CD4-positive, alpha-beta memory T cell (primary cell): ENCODE data around the gene OR6K6. TPM values are rescaled to one million over a fixed set of nuclear protein-coding genes. Genes with fewer than 3 reads are reported as not detected.

Experiments
- CTCF ChIA-PET: fragments of 350-600 bp; sonication (Branson Sonifier 250); formaldehyde crosslinking; loops from one replicate; lab custom pipeline; 2021; ENCODE audit warnings: inconsistent platforms; ENCODE audit not compliant: partially characterized antibody; lab: Charles Lee
- POLR2A ChIA-PET: fragments of 350-600 bp; sonication (Branson Sonifier 250); formaldehyde crosslinking; loops from one replicate; lab custom pipeline; 2021; ENCODE audit not compliant: partially characterized antibody; lab: Charles Lee
- DNase-seq, 5 donors: peaks; one replicate each; pipeline versions ENCODE4 v3.0.0 to v3.0.0-alpha.2; 2020 to 2022; ENCODE audit warnings: mixed read lengths in 1 of 5
- H3K27ac ChIP-seq: one replicate; pipeline ENCODE4 v1.7.0; 2013; ENCODE audit warnings: low read depth, low read length
- H3K27me3 ChIP-seq: 2 replicates; pipeline ENCODE4 v1.7.0; 2013; ENCODE audit warnings: mild to moderate bottlenecking, low read length, moderate library complexity; ENCODE audit not compliant: insufficient read depth
- H3K36me3 ChIP-seq: 2 replicates; pipeline ENCODE4 v1.7.0; 2013; ENCODE audit warnings: mild to moderate bottlenecking, low read length, moderate library complexity; ENCODE audit not compliant: insufficient read depth
- H3K4me1 ChIP-seq: 2 replicates; pipeline ENCODE4 v1.7.0; 2013; ENCODE audit warnings: mild to moderate bottlenecking, low read length, moderate library complexity; ENCODE audit not compliant: insufficient read depth
- H3K4me3 ChIP-seq, 2 donors: one replicate each; pipeline ENCODE4 v1.7.0; 2013; ENCODE audit warnings: low read length in 2 of 2, mild to moderate bottlenecking in 1 of 2
- H3K9me3 ChIP-seq, 2 donors: one replicate each; pipeline ENCODE4 v1.7.0; 2013; ENCODE audit warnings: low read length in 2 of 2, control low read depth in 1 of 2; ENCODE audit not compliant: control insufficient read depth in 1 of 2
- H3K27ac Mint-ChIP-seq, 7 donors: one replicate each; pipeline ENCODE4 v1.8.0; 2020 to 2021; ENCODE audit warnings: mixed read lengths in 7 of 7, mild to moderate bottlenecking in 6 of 7, inconsistent platforms in 3 of 7, moderate library complexity in 3 of 7
- H3K27me3 Mint-ChIP-seq, 2 donors: one replicate each; pipeline ENCODE4 v1.8.0; 2020 to 2021; ENCODE audit warnings: mixed read lengths in 2 of 2
- H3K36me3 Mint-ChIP-seq, 2 donors: one replicate each; pipeline ENCODE4 v1.8.0; 2020 to 2021; ENCODE audit warnings: mixed read lengths in 2 of 2, inconsistent platforms in 1 of 2, mild to moderate bottlenecking in 1 of 2
- H3K4me1 Mint-ChIP-seq, 4 donors: one replicate each; pipeline ENCODE4 v1.8.0; 2020 to 2021; ENCODE audit warnings: mixed read lengths in 4 of 4, mild to moderate bottlenecking in 1 of 4
- H3K4me3 Mint-ChIP-seq, 8 donors: one replicate each; pipeline ENCODE4 v1.8.0; 2020 to 2021; ENCODE audit warnings: mixed read lengths in 8 of 8, mild to moderate bottlenecking in 7 of 8, moderate library complexity in 6 of 8, inconsistent platforms in 3 of 8
- H3K9me3 Mint-ChIP-seq, 8 donors: one replicate each; pipeline ENCODE4 v1.8.0; 2020 to 2021; ENCODE audit warnings: mixed read lengths in 8 of 8, mild to moderate bottlenecking in 5 of 8, inconsistent platforms in 3 of 8, moderate library complexity in 1 of 8
- intact Hi-C: fragments of 100-400 bp; cut with micrococcal nuclease; formaldehyde crosslinking; loops from one replicate; pipeline ENCODE4 v1.15.1; 2023
- polyA plus RNA-seq, 2 donors: library from polyadenylated mRNA; unstranded; fragments of 300-500 nt; fragmentation: Illumina TruSeq; gene quantifications; one replicate each; pipeline ENCODE4 v1.2.3, GENCODE V29; 2021
- total RNA-seq, 2 experiments: library from RNA; stranded (reverse); gene quantifications; one replicate each; pipeline ENCODE4 v1.2.3, GENCODE V29; 2021

Gene OR6K6
- total and polyA plus RNA-seq, 4 experiments from 2014 or later, result not detected

DNA sequence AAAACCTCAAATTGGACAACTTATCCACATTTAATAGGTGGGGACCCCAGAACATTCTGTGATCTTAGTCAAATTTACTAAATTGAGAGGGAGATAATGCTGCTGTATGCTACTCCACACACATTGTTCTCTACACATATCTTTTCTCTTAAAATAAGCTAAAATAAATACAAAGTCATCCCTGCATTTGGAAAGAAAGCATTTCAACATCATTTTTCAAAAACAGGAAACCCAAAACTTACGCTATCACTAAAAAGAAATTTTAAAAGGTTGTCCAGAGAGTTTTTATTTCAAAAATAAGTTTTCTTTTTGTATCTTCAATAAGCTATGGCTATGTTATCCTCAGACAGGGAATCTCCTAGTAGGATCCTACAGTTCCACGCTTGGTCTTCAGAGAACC lies 46.0 kb downstream of the OR6K6 start:
- no peak overlapping the region for H3K27ac Mint-ChIP-seq
- no peaks in the 10 kb centered on the region for H3K27me3 ChIP-seq
- DNase-seq, result no peak
- H3K9me3 Mint-ChIP-seq, result no peaks in the 10 kb centered on the region
- H3K4me1 ChIP-seq, result no peaks in the 10 kb centered on the region
- H3K9me3 ChIP-seq, result no peaks in the 10 kb centered on the region
- H3K27ac ChIP-seq, result no peak overlapping the region
- H3K4me3 ChIP-seq, result no peak overlapping the region
- H3K4me3 Mint-ChIP-seq, result no peak overlapping the region
- intact Hi-C loops, result no loop called here
- H3K27me3 Mint-ChIP-seq, result peaks cover 7 to 15% of the 10 kb centered on the region in 2 donors
- H3K36me3 Mint-ChIP-seq, result no peaks in the 10 kb centered on the region
- ChIA-PET CTCF (no interaction called here), POLR2A (no interaction called here)
- no peaks in the 10 kb centered on the region for H3K4me1 Mint-ChIP-seq
- no peaks in the 10 kb centered on the region for H3K36me3 ChIP-seq

DNA sequence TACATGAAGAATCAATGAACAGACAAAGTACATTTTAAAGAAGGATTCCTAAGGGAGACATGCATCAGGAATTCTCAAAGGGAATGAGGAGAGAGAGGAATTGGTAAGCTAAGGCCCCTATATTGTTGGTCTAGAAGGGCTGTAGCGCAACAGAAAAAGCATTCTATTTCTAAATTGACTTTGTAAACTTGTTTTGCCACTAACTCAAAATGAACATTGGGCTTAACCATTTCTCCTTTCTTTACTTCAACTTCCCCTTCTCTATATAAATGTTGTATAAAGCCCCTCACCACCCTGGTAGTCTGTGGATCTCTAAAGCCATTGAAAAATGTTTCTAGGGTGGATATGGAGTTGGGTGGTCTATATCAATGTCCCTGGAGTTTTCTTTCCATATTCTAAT lies 46.9 kb downstream of the OR6K6 start:
- H3K27ac ChIP-seq, result no peak overlapping the region
- no peak overlapping the region for H3K4me3 ChIP-seq
- H3K4me1 ChIP-seq, result no peaks in the 10 kb centered on the region
- POLR2A ChIA-PET, result no interaction called here
- no peaks in the 10 kb centered on the region for H3K36me3 Mint-ChIP-seq
- peaks cover 7 to 15% of the 10 kb centered on the region in 2 donors for H3K27me3 Mint-ChIP-seq
- H3K27me3 ChIP-seq, result no peaks in the 10 kb centered on the region
- H3K9me3 Mint-ChIP-seq, result no peaks in the 10 kb centered on the region
- H3K27ac Mint-ChIP-seq, result no peak overlapping the region
- DNase-seq, result no peak
- H3K9me3 ChIP-seq, result no peaks in the 10 kb centered on the region
- H3K36me3 ChIP-seq, result no peaks in the 10 kb centered on the region
- intact Hi-C loops, result no loop called here
- no peaks in the 10 kb centered on the region for H3K4me1 Mint-ChIP-seq
- H3K4me3 Mint-ChIP-seq, result no peak overlapping the region
- CTCF ChIA-PET, result no interaction called here

DNA sequence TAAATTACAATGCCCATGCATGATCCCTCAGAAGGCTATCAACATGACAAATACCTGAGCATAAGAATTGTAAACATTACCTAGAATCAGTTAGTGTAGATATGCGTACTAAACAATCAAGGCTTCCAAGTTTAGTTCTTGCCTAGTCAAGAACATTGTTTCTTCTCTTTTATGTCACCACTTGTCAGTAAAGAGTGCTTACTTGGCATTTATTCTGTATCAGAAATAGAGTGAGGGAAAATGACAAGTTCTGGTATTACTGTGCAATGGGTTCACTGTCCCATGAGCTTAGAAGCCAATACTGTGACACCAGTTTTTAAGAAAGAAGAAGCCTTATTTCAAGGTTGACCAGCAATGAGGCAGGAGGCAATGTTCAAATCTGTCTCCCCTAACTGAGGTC lies 49.2 kb downstream of the OR6K6 start:
- Mint-ChIP-seq H3K4me3 (no peak overlapping the region), H3K36me3 (no peaks in the 10 kb centered on the region), H3K9me3 (no peaks in the 10 kb centered on the region), H3K4me1 (no peaks in the 10 kb centered on the region), H3K27me3 (peaks cover 7 to 12% of the 10 kb centered on the region in 2 donors), H3K27ac (peak overlapping the region in 1 of 7 donors; percentile 40)
- POLR2A ChIA-PET, result no interaction called here
- no peaks in the 10 kb centered on the region for H3K4me1 ChIP-seq
- H3K36me3 ChIP-seq, result no peaks in the 10 kb centered on the region
- no peaks in the 10 kb centered on the region for H3K27me3 ChIP-seq
- H3K4me3 ChIP-seq, result no peak overlapping the region
- H3K27ac ChIP-seq, result no peak overlapping the region
- intact Hi-C loops, result no loop called here
- CTCF ChIA-PET, result interaction anchor here (1.6 kb wide), 1 partner anchor 10 kb away, joined by 4 read pairs; no protein-coding TSS in a partner anchor
- no peak for DNase-seq
- no peaks in the 10 kb centered on the region for H3K9me3 ChIP-seq

Other genes starting within 250 kb of the OR6K6 start
- gene OR6Y1, start 200.3 kb upstream of the OR6K6 start, total RNA-seq, result not detected
- not detected for gene OR6Y1, start 200.3 kb upstream of the OR6K6 start, polyA plus RNA-seq
- not detected for gene OR6P1, start 184.1 kb upstream of the OR6K6 start, total RNA-seq
- gene OR6P1, start 184.1 kb upstream of the OR6K6 start, polyA plus RNA-seq, result not detected
- not detected for gene OR10X1, start 174.8 kb upstream of the OR6K6 start, total RNA-seq
- gene OR10X1, start 174.8 kb upstream of the OR6K6 start, polyA plus RNA-seq, result not detected
- not detected for gene OR10Z1, start 149.5 kb upstream of the OR6K6 start, total RNA-seq
- gene OR10Z1, start 149.5 kb upstream of the OR6K6 start, polyA plus RNA-seq, result not detected
- not detected for gene SPTA1, start 68.0 kb upstream of the OR6K6 start, total RNA-seq
- gene SPTA1, start 68.0 kb upstream of the OR6K6 start, polyA plus RNA-seq, result not detected
- not detected for gene OR6K2, start 54.1 kb upstream of the OR6K6 start, total RNA-seq
- gene OR6K2, start 54.1 kb upstream of the OR6K6 start, polyA plus RNA-seq, result not detected
- not detected for gene OR6K3, start 34.0 kb upstream of the OR6K6 start, total RNA-seq
- not detected for gene OR6K3, start 34.0 kb upstream of the OR6K6 start, polyA plus RNA-seq
- not detected for gene OR6N1, start 17.5 kb downstream of the OR6K6 start, total RNA-seq
- not detected for gene OR6N1, start 17.5 kb downstream of the OR6K6 start, polyA plus RNA-seq
- gene OR6N2, start 26.5 kb downstream of the OR6K6 start, total RNA-seq, result not detected
- not detected for gene OR6N2, start 26.5 kb downstream of the OR6K6 start, polyA plus RNA-seq
- under 1 TPM; 0.50 to 0.55 TPM for gene MNDA, start 76.6 kb downstream of the OR6K6 start, total RNA-seq
- under 1 TPM; 0.29 to 0.57 TPM for gene MNDA, start 76.6 kb downstream of the OR6K6 start, polyA plus RNA-seq
- 10 to 100 TPM; 83.6 to 93.8 TPM for gene PYHIN1, start 176.8 kb downstream of the OR6K6 start, total RNA-seq
- gene PYHIN1, start 176.8 kb downstream of the OR6K6 start, polyA plus RNA-seq, result 10 to 100 TPM; 41.9 to 58.0 TPM